HG03025 (cell line): ENCODE measurements around the gene TCF25.
A peak's percentile ranks its signal among the peaks of the same experiment; 100 is the strongest.
"Not testable (repeated sequence)": the region's sequence is repeated elsewhere in the genome, so short reads cannot be mapped to it uniquely, and the experiment has no call there.

Experiments
- ATAC-seq: cut with Tn5 transposase; IDR thresholded peaks from one replicate; pipeline ENCODE4 v1.9.1; 2021; ENCODE audit warnings: mild to moderate bottlenecking, moderate library complexity; ENCODE audit not compliant: unreplicated experiment, low FRiP score

Gene TCF25, protein sequence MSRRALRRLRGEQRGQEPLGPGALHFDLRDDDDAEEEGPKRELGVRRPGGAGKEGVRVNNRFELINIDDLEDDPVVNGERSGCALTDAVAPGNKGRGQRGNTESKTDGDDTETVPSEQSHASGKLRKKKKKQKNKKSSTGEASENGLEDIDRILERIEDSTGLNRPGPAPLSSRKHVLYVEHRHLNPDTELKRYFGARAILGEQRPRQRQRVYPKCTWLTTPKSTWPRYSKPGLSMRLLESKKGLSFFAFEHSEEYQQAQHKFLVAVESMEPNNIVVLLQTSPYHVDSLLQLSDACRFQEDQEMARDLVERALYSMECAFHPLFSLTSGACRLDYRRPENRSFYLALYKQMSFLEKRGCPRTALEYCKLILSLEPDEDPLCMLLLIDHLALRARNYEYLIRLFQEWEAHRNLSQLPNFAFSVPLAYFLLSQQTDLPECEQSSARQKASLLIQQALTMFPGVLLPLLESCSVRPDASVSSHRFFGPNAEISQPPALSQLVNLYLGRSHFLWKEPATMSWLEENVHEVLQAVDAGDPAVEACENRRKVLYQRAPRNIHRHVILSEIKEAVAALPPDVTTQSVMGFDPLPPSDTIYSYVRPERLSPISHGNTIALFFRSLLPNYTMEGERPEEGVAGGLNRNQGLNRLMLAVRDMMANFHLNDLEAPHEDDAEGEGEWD

DNA sequence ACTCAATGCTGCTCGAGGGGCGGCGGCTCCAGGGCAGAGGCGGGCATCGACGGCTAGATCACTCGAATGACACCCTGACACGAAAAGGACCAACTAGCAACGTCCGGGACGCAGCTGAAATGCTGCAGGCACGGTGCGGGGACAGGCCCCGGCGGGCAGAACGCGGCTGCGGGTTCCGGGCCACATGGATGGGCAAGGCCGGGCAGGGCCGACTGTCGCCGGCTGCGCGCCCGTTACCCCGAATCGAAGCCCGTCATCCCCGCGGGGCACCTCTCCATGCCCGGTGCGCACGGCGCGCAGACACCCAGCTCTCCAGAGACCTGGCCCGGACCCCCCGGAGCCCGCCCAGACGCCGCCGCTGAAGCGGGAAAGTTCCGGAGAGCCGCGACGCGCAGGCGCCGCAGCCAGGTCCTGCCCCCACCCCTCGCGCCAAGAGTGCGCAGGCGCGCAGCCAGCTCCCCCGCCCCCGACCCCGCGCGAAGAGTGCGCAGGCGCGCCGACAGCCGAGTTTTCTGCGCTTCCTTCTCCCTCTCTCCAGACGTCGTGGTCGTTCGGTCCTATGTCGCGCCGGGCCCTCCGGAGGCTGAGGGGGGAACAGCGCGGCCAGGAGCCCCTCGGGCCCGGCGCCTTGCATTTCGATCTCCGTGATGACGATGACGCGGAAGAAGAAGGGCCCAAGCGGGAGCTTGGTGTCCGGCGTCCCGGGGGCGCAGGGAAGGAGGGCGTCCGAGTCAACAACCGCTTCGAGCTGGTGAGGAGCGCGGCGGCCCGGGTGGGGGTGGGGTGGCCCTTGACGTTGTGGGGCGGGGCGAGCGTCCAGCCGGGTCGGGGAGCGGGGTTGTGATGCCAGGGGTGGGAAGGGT is at the start of gene TCF25:
TCF25 (plus strand) TSS at position 484 of the 863 bp plus-strand sequence; CDS start at position 560, 76 bp downstream.
- ATAC-seq: peak; percentile 49

DNA sequence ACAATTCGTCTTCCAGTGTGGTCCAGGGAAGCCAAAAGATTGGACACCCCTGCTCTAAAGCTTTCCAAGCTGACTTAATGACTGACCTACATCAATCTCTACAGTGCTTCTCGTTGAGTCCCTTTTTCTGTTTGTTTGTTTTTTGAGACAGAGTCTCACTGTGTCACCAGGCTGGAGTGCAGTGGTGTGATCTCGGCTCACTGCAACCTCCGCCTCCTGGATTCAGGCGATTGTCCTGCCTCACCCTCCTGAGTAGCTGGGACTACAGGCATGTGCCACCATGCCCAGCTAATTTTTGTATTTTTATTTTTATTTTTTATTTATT is 49.6 kb upstream of the TCF25 start:
- not testable (repeated sequence) for ATAC-seq

- no peak for ATAC-seq
Measured at GRCh38 chr16:89826531-89827382, 46.6 kb upstream of the TCF25 start.

DNA sequence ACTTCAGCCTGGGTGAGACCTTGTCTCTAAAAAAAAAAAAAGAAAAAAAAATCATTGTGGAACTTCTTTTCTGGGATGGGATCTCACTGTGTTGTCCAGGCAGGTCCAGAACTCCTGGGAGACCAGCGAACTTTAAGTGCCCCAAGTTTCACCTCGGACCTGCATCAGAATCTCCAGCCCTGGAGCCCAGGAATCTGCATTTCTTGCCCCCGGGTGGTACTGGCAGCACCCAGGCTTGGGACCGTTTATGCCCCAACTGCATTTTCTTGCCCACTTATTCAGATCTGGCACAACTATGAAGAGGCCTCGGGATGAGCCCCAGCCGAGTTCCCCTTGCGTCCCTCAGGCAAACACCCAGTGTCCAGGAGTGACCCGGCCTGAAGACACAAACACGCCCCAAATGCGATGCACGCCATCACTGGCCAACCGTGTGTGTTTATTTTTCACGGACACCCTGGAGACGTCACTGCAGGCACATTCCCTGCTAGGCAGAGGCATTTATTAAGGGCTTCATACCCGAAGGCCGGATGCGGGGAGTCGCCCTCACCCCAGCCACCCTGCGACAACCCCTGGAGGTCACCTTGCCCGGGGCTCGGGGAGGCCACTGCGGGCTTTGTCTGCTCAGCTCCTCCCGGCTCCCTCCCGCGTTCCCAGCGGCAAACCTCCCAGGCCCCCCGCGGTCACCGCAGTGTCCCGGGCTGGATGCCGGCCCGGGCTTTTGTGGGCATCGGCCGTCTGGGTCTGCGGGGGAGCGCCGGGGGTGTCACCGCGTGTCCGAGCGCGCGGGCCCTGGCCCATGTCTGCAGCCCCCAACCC is 45.8 kb upstream of the TCF25 start:
- ATAC-seq: no peak

GRCh38 chr16:89828199-89828869 is 45.1 kb upstream of the TCF25 start, which contains the start of gene SPIRE2:
Gene SPIRE2, plus strand, starts transcription at chr16:89828475. Its CDS starts 76 bp downstream, at chr16:89828551.
- no peak for ATAC-seq

DNA sequence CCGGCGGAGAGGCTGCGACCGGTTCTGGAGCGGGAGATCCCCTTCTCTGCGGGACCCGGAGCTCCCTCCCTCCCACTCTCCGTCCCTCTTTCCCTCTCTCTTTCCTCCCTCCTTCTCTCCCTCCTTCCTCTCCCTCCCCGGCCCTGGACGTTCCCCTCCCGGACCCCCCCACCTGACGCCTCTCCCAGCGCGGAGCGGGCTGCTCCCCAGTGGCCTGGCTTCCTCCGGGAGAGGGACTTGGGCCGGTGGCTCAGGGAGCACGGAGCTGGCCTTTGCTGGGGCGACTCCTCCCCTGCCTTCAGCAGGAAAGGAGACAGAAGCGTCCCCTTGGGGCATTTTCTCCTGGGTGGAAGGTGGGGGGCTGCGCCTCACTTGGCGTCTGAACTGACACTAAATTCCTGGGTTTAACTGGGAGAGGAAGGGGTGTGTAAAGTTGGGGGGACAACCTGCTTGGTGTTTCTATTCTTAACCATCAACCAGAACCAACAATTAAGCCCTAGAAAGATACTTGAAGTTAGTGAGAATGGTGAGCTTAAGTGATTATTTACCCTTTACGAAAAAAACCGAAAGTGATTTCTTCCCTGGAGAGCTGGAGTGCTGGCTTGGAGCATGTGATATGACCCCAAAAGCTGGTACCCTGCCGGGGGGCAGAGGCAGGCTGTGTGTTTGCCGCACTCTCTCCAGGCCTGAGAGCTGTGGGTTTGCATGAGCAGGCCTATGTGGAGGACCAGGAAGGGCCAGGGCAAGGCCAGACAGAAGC is 44.3 kb upstream of the TCF25 start:
- no peak for ATAC-seq

DNA sequence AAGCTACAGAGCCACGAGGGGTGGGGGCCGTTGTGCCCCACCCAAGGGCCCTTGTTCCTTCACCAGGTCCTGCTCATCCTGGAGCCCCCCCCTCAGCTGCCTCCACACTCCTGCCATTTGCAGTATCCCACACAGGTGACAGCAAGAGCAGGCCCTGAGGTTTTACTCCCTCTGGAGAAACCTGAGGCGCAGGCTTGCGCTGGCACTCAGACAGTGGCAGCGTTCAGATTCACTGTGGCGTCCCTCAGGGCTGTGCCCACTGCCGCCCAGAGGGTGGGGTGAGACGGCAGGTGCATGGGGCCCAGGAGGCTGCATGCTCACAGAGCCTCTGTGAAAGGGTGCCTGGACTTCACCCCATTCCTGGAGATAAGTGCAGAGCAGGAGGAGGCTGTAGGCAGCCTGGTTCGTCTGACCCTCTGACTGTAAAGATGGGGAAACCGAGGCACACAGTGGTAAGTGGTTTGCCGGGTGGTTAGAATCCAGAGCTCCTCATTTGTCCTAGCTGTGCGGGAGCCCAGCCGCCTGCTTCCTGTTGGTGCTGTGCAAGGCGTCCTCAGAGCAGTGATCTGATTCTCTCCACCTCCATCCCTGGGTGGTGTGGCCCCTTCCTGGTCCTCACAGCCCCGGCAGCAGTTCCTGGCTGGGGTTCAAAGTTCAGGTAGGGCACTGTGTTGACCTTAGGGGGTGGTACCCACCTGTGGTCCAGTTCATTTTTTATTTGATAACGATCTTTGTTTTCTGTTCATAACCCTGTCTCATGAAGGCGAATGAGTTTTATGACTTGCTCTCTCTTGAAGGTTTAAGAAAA is 43.6 kb upstream of the TCF25 start:
- no peak for ATAC-seq

DNA sequence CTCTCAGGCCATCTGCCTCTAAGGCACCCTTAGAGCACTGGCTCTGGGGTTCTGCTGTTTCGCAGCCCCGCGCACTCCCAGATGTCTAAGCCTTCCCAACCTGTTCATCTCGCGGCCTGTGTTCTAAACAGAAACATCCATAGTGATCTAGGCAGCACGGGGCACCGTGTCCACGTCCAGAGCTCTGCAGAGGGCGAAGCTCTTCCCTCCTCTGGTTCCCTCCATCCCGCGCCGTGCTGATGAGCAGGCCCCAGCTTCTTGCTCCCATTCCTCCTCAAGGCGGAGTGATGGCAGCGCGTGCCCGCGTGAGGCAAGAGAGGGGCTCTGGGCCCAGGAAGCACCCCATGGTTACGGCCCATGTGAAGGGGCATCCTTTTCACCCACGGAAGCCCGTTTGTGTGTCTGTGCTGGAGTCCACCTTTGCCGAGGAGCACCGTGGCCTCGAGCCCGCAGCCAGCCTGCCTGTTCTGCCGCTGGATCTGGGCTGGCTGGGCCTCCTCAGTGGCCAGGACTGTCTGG is 41.5 kb upstream of the TCF25 start:
- no peak for ATAC-seq

DNA sequence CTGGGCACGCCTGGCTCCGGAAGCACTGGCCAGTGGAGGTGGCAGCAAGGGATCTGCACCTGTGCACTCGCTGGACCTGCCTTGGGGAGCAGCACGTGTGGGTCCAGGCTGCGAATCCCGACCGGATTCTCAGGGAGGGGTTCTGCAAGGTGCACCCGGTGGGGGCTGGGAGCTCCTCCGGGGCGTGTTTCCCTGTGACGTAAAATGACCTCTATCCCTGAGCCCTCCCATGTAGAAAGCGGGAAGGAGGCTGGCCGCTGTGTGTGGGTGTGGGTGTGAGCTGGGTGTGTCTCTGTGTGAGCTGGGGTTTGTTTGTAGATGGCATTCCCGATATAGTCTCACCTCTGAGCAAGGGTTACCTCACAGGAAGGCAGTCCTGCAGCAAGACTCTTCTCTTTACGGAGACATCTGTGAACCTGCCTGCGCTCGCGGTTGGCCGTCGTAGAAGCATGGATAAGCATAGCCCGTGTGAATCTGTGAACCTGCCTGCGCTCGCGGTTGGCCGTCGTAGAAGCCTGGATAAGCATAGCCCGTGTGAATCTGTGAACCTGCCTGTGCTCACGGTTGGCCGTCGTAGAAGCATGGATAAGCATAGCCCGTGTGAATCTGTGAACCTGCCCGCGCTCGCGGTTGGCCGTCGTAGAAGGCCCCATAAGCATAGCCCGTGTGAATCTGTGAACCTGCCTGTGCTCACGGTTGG is 39.6 kb upstream of the TCF25 start:
- ATAC-seq: not testable (repeated sequence)

- not testable (repeated sequence) for ATAC-seq
Measured at GRCh38 chr16:89834813-89835363, 38.5 kb upstream of the TCF25 start.

GRCh38 chr16:89836484-89836883 is 36.9 kb upstream of the TCF25 start:
- ATAC-seq: not testable (repeated sequence)

DNA sequence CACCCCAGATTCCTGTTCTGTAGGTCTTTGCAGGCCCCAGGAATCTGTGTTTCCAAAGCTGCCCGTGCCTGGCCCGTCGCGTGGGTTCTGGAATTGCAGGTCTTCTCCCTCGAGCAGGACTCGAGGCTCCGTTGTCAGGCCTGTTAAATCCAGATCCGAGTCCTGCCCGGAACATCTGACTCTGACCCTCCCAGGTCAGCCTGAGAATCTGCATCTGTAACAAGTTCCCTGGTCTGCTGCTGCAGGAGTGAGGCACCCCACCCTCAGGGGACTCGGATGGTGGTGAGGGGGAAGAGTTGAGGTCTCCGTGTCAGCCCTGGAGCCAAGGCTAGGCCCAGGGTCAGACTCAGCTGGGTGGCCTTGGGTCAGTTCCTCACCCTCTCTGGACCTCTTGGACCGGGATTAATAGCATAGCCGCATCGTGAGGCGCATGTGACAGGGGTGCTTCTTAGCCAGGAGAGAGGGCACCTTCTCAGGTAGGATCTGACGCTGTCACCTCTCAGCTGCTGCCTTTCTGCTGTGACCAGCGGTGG is 36.3 kb upstream of the TCF25 start:
- no peak for ATAC-seq

DNA sequence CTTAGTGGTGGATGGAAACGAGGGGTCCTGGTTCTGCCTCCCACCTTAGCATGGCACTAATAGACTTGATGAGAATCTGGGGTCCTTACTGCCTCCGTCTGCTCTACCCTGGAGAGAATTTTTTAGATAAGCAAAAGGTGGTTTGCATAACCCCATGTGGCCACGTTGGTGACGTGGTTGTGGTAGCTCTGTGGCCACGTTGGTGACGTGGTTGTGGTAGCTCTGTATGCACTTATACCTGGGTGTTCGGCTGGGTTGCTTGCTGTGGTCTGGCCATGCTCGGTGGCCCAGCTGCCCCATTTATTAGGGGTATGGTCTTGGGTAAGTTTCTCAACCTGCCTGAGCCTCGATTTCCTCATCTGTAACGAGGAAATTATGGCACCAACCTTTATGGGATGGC is 32.1 kb upstream of the TCF25 start:
- no peak for ATAC-seq

GRCh38 chr16:89842471-89843408 is 30.7 kb upstream of the TCF25 start:
- ATAC-seq: no peak
